ENCODE data around the gene PTPRE. TPM values are rescaled to one million over a fixed set of nuclear protein-coding genes. Genes with fewer than 3 reads are reported as not detected.

PTPRE gene
- total RNA-seq, 1 donor from 2014 or later = 13.8 TPM

GRCh38 chr10:128045833-128046120, 138.9 kb downstream of the PTPRE start:
- DNase-seq = no peak
- Histone ChIP-seq H3K4me3 (no peak overlapping the region), H3K36me3 (peaks cover 7% of the 10 kb centered on the region), H3K27ac (replicated peaks) (no peak overlapping the region), H3K27me3 (ENCODE audit: low read depth) (no peaks in the 10 kb centered on the region), H3K9me3 (replicated peaks) (no peaks in the 10 kb centered on the region), H3K4me1 (peaks cover 53% of the 10 kb centered on the region)
- intact Hi-C loops (cut with micrococcal nuclease) = no loop called here
- no peak for TF ChIP-seq CTCF (IDR thresholded peaks at IDR 0.05; ENCODE audit: borderline replicate concordance)

GRCh38 chr10:128046156-128046952, 139.5 kb downstream of the PTPRE start:
- Histone ChIP-seq H3K27me3 (ENCODE audit: low read depth) (no peaks in the 10 kb centered on the region), H3K9me3 (replicated peaks) (no peaks in the 10 kb centered on the region), H3K36me3 (peaks cover 7% of the 10 kb centered on the region), H3K4me1 (peaks cover 56% of the 10 kb centered on the region), H3K4me3 (no peak overlapping the region), H3K27ac (replicated peaks) (no peak overlapping the region)
- no peak for DNase-seq
- intact Hi-C loops (cut with micrococcal nuclease) = no loop called here
- TF ChIP-seq CTCF (IDR thresholded peaks at IDR 0.05; ENCODE audit: borderline replicate concordance) = no peak

GRCh38 chr10:128046953-128047290, 140.0 kb downstream of the PTPRE start:
- H3K36me3 ChIP-seq = peaks cover 7% of the 10 kb centered on the region
- H3K27me3 ChIP-seq (ENCODE audit: low read depth) = no peaks in the 10 kb centered on the region
- H3K4me3 ChIP-seq = no peak overlapping the region
- no peaks in the 10 kb centered on the region for H3K9me3 ChIP-seq (replicated peaks)
- no peak overlapping the region for H3K27ac ChIP-seq (replicated peaks)
- DNase-seq = no peak
- peaks cover 56% of the 10 kb centered on the region for H3K4me1 ChIP-seq
- no peak for TF ChIP-seq CTCF (IDR thresholded peaks at IDR 0.05; ENCODE audit: borderline replicate concordance)
- intact Hi-C loops (cut with micrococcal nuclease) = no loop called here

GRCh38 chr10:128047351-128047750, 140.4 kb downstream of the PTPRE start:
- Histone ChIP-seq H3K9me3 (replicated peaks) (no peaks in the 10 kb centered on the region), H3K4me3 (peak overlapping the region; percentile 55), H3K27ac (replicated peaks) (peak overlapping the region; percentile 80), H3K36me3 (peaks cover 11% of the 10 kb centered on the region), H3K27me3 (ENCODE audit: low read depth) (no peaks in the 10 kb centered on the region), H3K4me1 (peaks cover 56% of the 10 kb centered on the region)
- TF ChIP-seq CTCF (IDR thresholded peaks at IDR 0.05; ENCODE audit: borderline replicate concordance) = no peak
- DNase-seq = peak; percentile 71
- intact Hi-C loops (cut with micrococcal nuclease) = no loop called here

- intact Hi-C loops (cut with micrococcal nuclease) = no loop called here
- DNase-seq = no peak
- Histone ChIP-seq H3K27me3 (ENCODE audit: low read depth) (no peaks in the 10 kb centered on the region), H3K4me3 (peak overlapping the region; percentile 55), H3K4me1 (peaks cover 54% of the 10 kb centered on the region), H3K36me3 (peaks cover 18% of the 10 kb centered on the region), H3K27ac (replicated peaks) (peak overlapping the region; percentile 80), H3K9me3 (replicated peaks) (no peaks in the 10 kb centered on the region)
- no peak for TF ChIP-seq CTCF (IDR thresholded peaks at IDR 0.05; ENCODE audit: borderline replicate concordance)
Measured at GRCh38 chr10:128047991-128048818, 141.3 kb downstream of the PTPRE start.
